Activated CD4-positive, alpha-beta memory T cell treated with anti-CD3 and anti-CD28 coated beads, Interleukin-2, amount 10 ng/mL, durations not matched to agents 7 days and 5 days (primary cell): ENCODE data around the gene MTX1. TPM values are rescaled to one million over a fixed set of nuclear protein-coding genes. Genes with fewer than 3 reads are reported as not detected.
A peak's percentile ranks its signal among the peaks of the same experiment; 100 is the strongest.
"Not testable (repeated sequence)": the region's sequence is repeated elsewhere in the genome, so short reads cannot be mapped to it uniquely, and the experiment has no call there.

Experiments
- CTCF ChIA-PET: fragments of 350-600 bp; sonication (Branson Sonifier 250); formaldehyde crosslinking; loops from one replicate; lab custom pipeline; 2021; ENCODE audit warnings: antibody characterized with exemption, inconsistent platforms; lab: Charles Lee
- POLR2A ChIA-PET: fragments of 350-600 bp; sonication (Branson Sonifier 250); formaldehyde crosslinking; loops from one replicate; lab custom pipeline; 2021; ENCODE audit warnings: antibody characterized with exemption; lab: Charles Lee
- DNase-seq: peaks from one replicate; pipeline ENCODE4 v3.0.0-alpha.2; 2020
- H3K27ac Mint-ChIP-seq: one replicate; pipeline ENCODE4 v1.8.0; 2021; ENCODE audit warnings: mild to moderate bottlenecking, mixed read lengths
- H3K27me3 Mint-ChIP-seq: one replicate; pipeline ENCODE4 v1.8.0; 2021; ENCODE audit warnings: mixed read lengths
- H3K36me3 Mint-ChIP-seq: one replicate; pipeline ENCODE4 v1.8.0; 2021; ENCODE audit warnings: low read depth, mixed read lengths
- H3K4me1 Mint-ChIP-seq: one replicate; pipeline ENCODE4 v1.8.0; 2021; ENCODE audit warnings: mixed read lengths
- H3K4me3 Mint-ChIP-seq: one replicate; pipeline ENCODE4 v1.8.0; 2021; ENCODE audit warnings: mild to moderate bottlenecking, mixed read lengths
- H3K9me3 Mint-ChIP-seq: one replicate; pipeline ENCODE4 v1.8.0; 2021; ENCODE audit warnings: mixed read lengths
- total RNA-seq, 2 experiments: library from RNA; stranded (reverse); gene quantifications; one replicate each; pipeline ENCODE4 v1.2.3, GENCODE V29; 2021

MTX1 gene
- total RNA-seq, 2 experiments from 2014 or later = 41.2 to 43.1 TPM

DNA sequence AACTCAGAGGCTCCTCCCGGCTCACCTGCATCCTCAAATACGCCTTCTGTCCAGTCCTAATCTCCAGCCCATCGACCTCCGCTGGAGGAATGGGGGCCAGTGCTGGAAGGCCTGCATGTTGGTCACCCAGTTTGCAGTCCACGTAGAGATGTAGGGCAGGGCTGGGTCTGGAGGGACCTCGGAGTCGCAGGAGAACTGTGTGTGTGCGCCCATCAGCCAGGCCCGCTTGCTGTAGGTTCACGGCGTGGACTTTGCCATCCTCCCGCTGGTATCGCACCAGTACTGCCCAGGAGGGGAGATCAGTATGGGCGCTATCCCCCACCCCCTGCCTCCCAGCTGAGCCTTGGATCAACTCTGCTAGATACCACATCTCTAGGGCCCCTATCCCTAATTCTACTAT lies 3.5 kb upstream of the MTX1 start:
- ChIA-PET POLR2A (interaction anchor here (3.8 kb wide), 1 partner anchor 11 kb away, joined by 20 read pairs; no protein-coding TSS in a partner anchor), CTCF (interaction anchor here (1.1 to 5.1 kb wide), 2 partner anchors 11 to 22 kb away, joined by 4 to 58 read pairs; no protein-coding TSS in a partner anchor)
- H3K27me3 Mint-ChIP-seq = no peaks in the 10 kb centered on the region
- H3K9me3 Mint-ChIP-seq = no peaks in the 10 kb centered on the region
- peaks cover 27% of the 10 kb centered on the region for H3K4me1 Mint-ChIP-seq
- H3K27ac Mint-ChIP-seq = no peak overlapping the region
- no peak overlapping the region for H3K4me3 Mint-ChIP-seq
- peaks cover 4% of the 10 kb centered on the region for H3K36me3 Mint-ChIP-seq
- DNase-seq = no peak

DNA sequence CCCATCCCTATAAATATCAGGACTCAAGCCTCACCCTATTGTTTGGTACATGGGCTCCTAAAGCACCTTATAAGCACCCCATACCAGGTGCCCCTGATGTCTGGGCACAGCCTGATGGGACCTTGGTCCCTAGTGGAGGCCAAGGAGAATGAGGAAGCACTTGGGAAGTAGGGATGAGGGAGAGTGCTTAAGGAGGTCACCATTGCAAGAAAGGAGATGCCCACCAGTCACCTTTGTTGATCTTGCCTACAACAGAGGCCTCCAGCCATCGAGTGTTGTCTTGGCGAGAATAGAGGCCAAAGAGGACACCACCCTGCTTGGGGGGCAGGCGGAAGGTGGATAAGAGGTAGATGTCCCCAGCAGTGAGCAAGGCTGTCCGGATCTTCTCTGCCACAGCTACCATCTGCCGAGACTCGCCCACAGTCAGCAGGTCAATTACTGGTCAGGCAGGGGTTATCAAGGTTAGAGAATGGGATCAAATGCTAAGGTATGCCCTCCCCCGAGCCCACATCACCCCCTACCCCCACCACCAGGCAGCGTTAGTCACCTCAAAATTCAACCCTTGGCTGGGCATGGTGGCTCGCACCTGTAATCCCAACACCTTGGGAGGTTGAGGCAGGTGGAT lies 2.4 kb upstream of the MTX1 start:
- Mint-ChIP-seq H3K27me3 (no peaks in the 10 kb centered on the region), H3K9me3 (no peaks in the 10 kb centered on the region), H3K36me3 (peaks cover 7% of the 10 kb centered on the region), H3K4me3 (no peak overlapping the region), H3K27ac (no peak overlapping the region), H3K4me1 (peaks cover 37% of the 10 kb centered on the region)
- no peak for DNase-seq
- CTCF ChIA-PET = interaction anchor here (1.1 to 5.1 kb wide), 7 partner anchors 9 to 38 kb away, joined by 3 to 58 read pairs (median 8); a partner anchor contains a TSS
- POLR2A ChIA-PET = interaction anchor here (4.8 kb wide), 1 partner anchor 12 kb away, joined by 87 read pairs; no protein-coding TSS in a partner anchor

DNA sequence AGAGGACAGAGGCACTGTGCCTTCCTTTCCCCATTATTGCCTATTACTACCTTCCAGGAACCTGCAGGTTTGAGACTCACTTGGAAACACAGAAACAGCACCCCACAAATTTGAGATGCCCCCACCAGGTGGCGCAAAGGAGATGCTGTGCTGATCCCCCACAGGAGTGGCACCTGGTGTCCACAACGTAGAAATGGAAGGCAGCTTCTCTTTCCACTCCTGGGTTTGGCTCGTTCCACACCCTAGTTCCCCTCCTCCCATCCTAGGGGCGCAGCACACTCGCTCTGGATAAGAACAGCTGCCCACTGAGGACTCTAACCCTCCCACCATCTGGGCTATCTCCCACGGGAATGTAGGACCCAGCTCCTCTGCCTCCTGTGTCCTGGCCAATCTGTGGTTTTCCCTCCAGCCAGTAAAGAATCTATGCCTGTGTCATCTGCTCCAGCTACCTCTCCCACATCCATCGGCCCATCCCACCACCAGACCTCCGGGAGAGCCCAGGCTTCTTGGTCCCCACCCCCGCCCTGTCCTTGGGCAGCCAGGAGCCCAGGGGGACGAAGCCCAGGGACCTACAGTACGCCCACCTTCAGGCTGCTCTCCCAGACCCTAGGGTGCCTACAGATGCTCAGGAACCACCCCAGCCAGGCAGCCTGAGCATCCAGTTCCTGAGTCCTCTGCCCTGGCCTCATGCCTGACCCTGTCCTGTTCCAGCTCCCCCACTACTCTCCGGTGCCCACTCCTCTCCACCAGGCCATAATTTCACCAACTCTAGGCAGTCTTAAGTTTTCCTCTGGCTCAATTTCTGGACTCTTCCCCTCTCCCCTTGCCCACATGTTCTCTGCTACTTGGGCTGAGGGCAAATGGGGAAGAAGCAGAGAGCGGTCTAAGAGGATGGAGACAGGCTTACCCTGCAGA lies 1.3 kb upstream of the MTX1 start:
- ChIA-PET CTCF (interaction anchor here (0.8 to 5.1 kb wide), 18 partner anchors 9 to 117 kb away, joined by 3 to 58 read pairs (median 8); partner anchors contain the start of genes KRTCAP2, RUSC1 and SCAMP3), POLR2A (interaction anchor here (0.6 to 4.8 kb wide), 16 partner anchors 8 to 1075 kb away, joined by 3 to 87 read pairs (median 4); partner anchors contain the start of genes CLK2, KRTCAP2, SMG5 and TRIM46)
- Mint-ChIP-seq H3K4me3 (peak overlapping the region; percentile 62), H3K9me3 (no peaks in the 10 kb centered on the region), H3K36me3 (peaks cover 12% of the 10 kb centered on the region), H3K27ac (peak overlapping the region; percentile 79), H3K27me3 (no peaks in the 10 kb centered on the region), H3K4me1 (peaks cover 40% of the 10 kb centered on the region)
- DNase-seq = peak; percentile 92

DNA sequence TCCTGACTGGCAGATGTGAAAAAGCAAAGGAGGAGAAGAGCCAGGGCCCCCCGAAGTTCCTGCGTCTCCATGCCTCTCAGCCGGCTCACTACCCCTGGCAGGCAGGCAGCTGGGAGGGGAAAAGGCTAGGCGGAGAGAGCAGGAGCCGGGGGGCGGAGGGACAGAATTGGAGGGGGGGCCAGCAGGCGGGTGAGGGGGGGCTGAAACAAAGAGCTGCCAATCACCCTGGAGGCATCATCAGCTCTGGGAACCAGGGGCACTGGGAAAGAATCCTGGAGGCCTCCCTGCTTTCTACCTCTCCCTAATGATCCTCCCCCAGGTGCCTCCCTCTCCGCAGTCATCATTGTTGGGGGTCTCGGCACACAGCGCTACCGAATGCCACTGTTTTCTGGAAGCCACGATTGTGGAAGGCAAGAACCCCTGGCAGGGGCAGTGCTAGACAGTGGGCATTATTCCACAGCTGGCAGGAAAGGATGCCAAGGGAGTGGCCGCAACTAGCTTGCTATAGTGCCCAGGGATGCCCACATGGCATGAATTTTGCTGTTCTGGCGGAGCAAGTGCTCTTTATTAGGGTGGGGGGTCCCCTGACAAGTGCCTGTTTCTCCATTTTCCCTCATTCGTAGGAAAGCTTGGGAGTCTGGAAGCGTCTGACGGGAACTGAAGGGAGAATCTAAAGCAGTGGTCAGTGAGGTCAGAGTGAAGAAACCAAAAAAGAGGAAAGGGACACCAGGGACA lies 522 bp upstream of the MTX1 start, which contains the start of gene THBS3:
TSS of gene THBS3 (minus strand) at position 92 of the 735 bp plus-strand sequence. CDS start at position 71, 21 bp downstream.
- DNase-seq = no peak
- Mint-ChIP-seq H3K9me3 (no peaks in the 10 kb centered on the region), H3K27ac (peak within 1 kb of the TSS; percentile 80), H3K27me3 (no peaks in the 10 kb centered on the region), H3K4me1 (peaks cover 40% of the 10 kb centered on the region), H3K4me3 (peak within 1 kb of the TSS; percentile 85), H3K36me3 (peaks cover 12% of the 10 kb centered on the region)
- ChIA-PET POLR2A (interaction anchor here (0.6 to 4.8 kb wide), 11 partner anchors 11 to 1074 kb away, joined by 3 to 87 read pairs (median 15); partner anchors contain the start of genes KRTCAP2, SMG5 and TRIM46), CTCF (interaction anchor here (0.9 to 5.1 kb wide), 12 partner anchors 11 to 116 kb away, joined by 3 to 58 read pairs (median 10); partner anchors contain the start of genes KRTCAP2, RUSC1 and SCAMP3)

DNA sequence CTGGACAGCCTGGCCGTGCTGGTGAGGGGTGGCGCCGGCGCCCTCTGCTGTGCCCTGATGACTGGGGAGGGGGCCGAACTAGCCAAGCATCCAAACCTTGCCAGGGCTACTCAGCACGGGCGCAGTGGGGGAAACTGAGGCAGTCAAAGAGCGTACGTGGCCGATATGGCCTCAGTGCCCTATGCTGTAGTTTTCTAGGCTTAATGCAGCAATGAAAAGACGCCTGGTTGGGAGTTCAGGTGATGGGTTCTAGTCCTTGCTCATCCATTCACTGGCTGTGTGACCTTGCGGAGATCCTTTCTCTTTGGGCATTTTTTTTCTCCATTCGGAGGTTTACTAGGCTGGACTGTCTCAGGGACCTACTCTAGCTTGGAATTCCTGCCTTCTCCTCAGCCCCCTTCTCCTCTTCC lies 822 bp downstream of the MTX1 start:
- POLR2A ChIA-PET = interaction anchor here (0.7 to 4.8 kb wide), 13 partner anchors 10 to 116 kb away, joined by 3 to 87 read pairs (median 12); partner anchors contain the start of genes CLK2, KRTCAP2 and TRIM46
- no peaks in the 10 kb centered on the region for H3K9me3 Mint-ChIP-seq
- no peak for DNase-seq
- peak overlapping the region; percentile 74 for H3K27ac Mint-ChIP-seq
- CTCF ChIA-PET = interaction anchor here (0.6 to 5.1 kb wide), 9 partner anchors 15 to 527 kb away, joined by 3 to 58 read pairs (median 3); partner anchors contain the start of gene KRTCAP2
- peak overlapping the region; percentile 85 for H3K4me3 Mint-ChIP-seq
- H3K36me3 Mint-ChIP-seq = peaks cover 12% of the 10 kb centered on the region
- H3K4me1 Mint-ChIP-seq = peaks cover 40% of the 10 kb centered on the region
- H3K27me3 Mint-ChIP-seq = no peaks in the 10 kb centered on the region

GRCh38 chr1:155210314-155211104 lies 2.0 kb downstream of the MTX1 start:
- H3K36me3 Mint-ChIP-seq = peaks cover 20% of the 10 kb centered on the region
- CTCF ChIA-PET = interaction anchor here (1.4 to 2.3 kb wide), 2 partner anchors 14 to 38 kb away, joined by 3 to 13 read pairs; partner anchors contain the start of gene KRTCAP2
- H3K4me3 Mint-ChIP-seq = peak overlapping the region; percentile 85
- POLR2A ChIA-PET = interaction anchor here (1.5 to 4.8 kb wide), 7 partner anchors 14 to 113 kb away, joined by 3 to 87 read pairs (median 26); a partner anchor contains a TSS
- H3K4me1 Mint-ChIP-seq = peaks cover 49% of the 10 kb centered on the region
- peak overlapping the region; percentile 8 for H3K27ac Mint-ChIP-seq
- DNase-seq = no peak
- no peaks in the 10 kb centered on the region for H3K9me3 Mint-ChIP-seq
- no peaks in the 10 kb centered on the region for H3K27me3 Mint-ChIP-seq

GRCh38 chr1:155211381-155212050 lies 3.0 kb downstream of the MTX1 start:
- H3K27ac Mint-ChIP-seq, H3K27me3 Mint-ChIP-seq, DNase-seq, H3K9me3 Mint-ChIP-seq, H3K4me3 Mint-ChIP-seq, CTCF ChIA-PET: not testable (repeated sequence)
- peaks cover 53% of the 10 kb centered on the region for H3K4me1 Mint-ChIP-seq
- POLR2A ChIA-PET = interaction anchor here (0.9 kb wide), 1 partner anchor 11 kb away, joined by 3 read pairs; no protein-coding TSS in a partner anchor
- peaks cover 30% of the 10 kb centered on the region for H3K36me3 Mint-ChIP-seq

- H3K4me1 Mint-ChIP-seq = peaks cover 49% of the 10 kb centered on the region
- H3K27me3 Mint-ChIP-seq, H3K9me3 Mint-ChIP-seq, DNase-seq, H3K4me3 Mint-ChIP-seq, CTCF ChIA-PET, H3K27ac Mint-ChIP-seq: not testable (repeated sequence)
- POLR2A ChIA-PET = interaction anchor here (0.9 kb wide), 1 partner anchor 12 kb away, joined by 3 read pairs; no protein-coding TSS in a partner anchor
- peaks cover 31% of the 10 kb centered on the region for H3K36me3 Mint-ChIP-seq
These were observed 3.6 kb downstream of the MTX1 start for GRCh38 chr1:155212051-155212440.

DNA sequence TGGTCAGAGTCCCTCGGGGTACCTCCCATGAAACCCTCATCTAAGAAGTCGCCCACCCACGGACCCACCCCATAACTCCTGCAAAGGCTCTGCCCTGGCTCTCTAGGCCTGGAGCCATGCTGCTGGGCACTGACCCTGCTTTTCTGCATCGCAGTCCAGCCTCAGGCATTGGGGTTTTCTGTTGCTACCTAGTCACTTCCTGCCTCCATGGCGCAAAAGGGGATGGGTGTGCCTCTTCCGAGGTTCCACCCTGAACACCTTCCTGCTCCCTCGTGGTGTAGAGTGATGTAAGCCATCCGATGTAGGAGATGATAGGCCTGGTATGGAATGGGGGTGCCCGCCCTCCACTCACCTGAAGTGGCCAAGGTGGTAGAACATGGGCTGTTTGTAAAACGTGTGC lies 6.2 kb downstream of the MTX1 start:
- Mint-ChIP-seq H3K27ac (peak overlapping the region; percentile 97), H3K4me1 (peaks cover 47% of the 10 kb centered on the region), H3K4me3 (peak overlapping the region; percentile 38), H3K36me3 (peaks cover 41% of the 10 kb centered on the region)
- H3K9me3 Mint-ChIP-seq, DNase-seq, CTCF ChIA-PET, H3K27me3 Mint-ChIP-seq: not testable (repeated sequence)
- POLR2A ChIA-PET = interaction anchor here (1.2 to 1.5 kb wide), 2 partner anchors 8 to 29 kb away, joined by 4 read pairs; no protein-coding TSS in a partner anchor

- peaks cover 40% of the 10 kb centered on the region for H3K36me3 Mint-ChIP-seq
- peak; percentile 33 for DNase-seq
- ChIA-PET POLR2A (interaction anchor here (0.7 to 2.5 kb wide), 9 partner anchors 8 to 46 kb away, joined by 3 to 15 read pairs (median 3); partner anchors contain the start of genes KRTCAP2, MTX1, THBS3 and TRIM46), CTCF (interaction anchor here (0.8 to 2.2 kb wide), 6 partner anchors 11 to 46 kb away, joined by 3 to 6 read pairs (median 5); partner anchors contain the start of genes KRTCAP2 and MTX1)
- no peak overlapping the region for H3K4me3 Mint-ChIP-seq
- H3K4me1 Mint-ChIP-seq = peaks cover 54% of the 10 kb centered on the region
- H3K9me3 Mint-ChIP-seq = no peaks in the 10 kb centered on the region
- peak overlapping the region; percentile 93 for H3K27ac Mint-ChIP-seq
- no peaks in the 10 kb centered on the region for H3K27me3 Mint-ChIP-seq
These were observed 10.5 kb downstream of the MTX1 start for GRCh38 chr1:155218854-155219591.
